Measurements from ENCODE around the gene HLA-DQA1. TPM values are rescaled to one million over a fixed set of nuclear protein-coding genes. Genes with fewer than 3 reads are reported as not detected.

HLA-DQA1 gene
- total RNA-seq, 1 experiment from 2014 or later, result not detected

DNA sequence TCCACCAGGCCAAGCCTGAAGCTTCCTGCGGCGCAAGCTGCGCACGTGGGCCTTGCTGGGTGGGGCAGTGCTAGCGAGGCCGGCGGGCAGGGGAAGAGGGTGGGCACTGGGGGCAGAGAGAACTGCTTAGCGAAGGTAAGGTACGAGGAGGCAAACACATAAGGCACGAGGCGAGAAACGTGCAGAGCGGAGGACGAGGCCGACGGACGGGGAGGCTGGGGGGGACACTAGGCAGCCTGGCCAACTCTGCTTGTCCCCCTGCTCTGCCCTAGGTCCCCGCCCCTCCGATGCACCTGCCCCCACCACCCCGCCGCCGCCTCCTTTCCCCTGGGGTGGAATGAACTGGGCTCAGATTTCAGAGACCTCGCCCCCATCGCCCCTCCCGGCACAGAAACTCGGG, 27.1 kb downstream of the HLA-DQA1 start:
- Histone ChIP-seq H3K4me3 (ENCODE audit: low read depth, low read length) (no peak overlapping the region), H3K36me3 (ENCODE audit: control insufficient read depth, insufficient read depth, low read length) (no peaks in the 10 kb centered on the region), H3K9me3 (no peaks in the 10 kb centered on the region), H3K27me3 (replicated peaks; ENCODE audit: control insufficient read depth, insufficient read depth, low read length) (no peaks in the 10 kb centered on the region), H3K4me1 (no peaks in the 10 kb centered on the region)
- Mint-ChIP-seq H3K4me1 (ENCODE audit: low read depth, unreplicated experiment) (no peaks in the 10 kb centered on the region), H3K27ac (ENCODE audit: unreplicated experiment) (no peak overlapping the region), H3K36me3 (ENCODE audit: insufficient read depth, unreplicated experiment) (no peaks in the 10 kb centered on the region), H3K9me3 (ENCODE audit: unreplicated experiment) (no peaks in the 10 kb centered on the region), H3K4me3 (ENCODE audit: unreplicated experiment) (no peak overlapping the region), H3K27me3 (ENCODE audit: insufficient read depth, unreplicated experiment) (peaks cover 6% of the 10 kb centered on the region)
- POLR2A ChIA-PET, result no interaction called here
- no TSS peak for BruUV-seq (replicated peaks)
- intact Hi-C loops (cut with micrococcal nuclease; ENCODE audit: unreplicated experiment), result no loop called here
- CTCF ChIA-PET, result no interaction called here
- TF ChIP-seq, protein P1, sequence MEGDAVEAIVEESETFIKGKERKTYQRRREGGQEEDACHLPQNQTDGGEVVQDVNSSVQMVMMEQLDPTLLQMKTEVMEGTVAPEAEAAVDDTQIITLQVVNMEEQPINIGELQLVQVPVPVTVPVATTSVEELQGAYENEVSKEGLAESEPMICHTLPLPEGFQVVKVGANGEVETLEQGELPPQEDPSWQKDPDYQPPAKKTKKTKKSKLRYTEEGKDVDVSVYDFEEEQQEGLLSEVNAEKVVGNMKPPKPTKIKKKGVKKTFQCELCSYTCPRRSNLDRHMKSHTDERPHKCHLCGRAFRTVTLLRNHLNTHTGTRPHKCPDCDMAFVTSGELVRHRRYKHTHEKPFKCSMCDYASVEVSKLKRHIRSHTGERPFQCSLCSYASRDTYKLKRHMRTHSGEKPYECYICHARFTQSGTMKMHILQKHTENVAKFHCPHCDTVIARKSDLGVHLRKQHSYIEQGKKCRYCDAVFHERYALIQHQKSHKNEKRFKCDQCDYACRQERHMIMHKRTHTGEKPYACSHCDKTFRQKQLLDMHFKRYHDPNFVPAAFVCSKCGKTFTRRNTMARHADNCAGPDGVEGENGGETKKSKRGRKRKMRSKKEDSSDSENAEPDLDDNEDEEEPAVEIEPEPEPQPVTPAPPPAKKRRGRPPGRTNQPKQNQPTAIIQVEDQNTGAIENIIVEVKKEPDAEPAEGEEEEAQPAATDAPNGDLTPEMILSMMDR (IDR thresholded peaks at IDR 0.05; ENCODE audit: insufficient read depth in 1 of 2, low read depth in 1 of 2, low read length in 1 of 2, severe bottlenecking in 1 of 2, unreplicated experiment in 1 of 2), result no peak
- no peak for DNase-seq

DNA sequence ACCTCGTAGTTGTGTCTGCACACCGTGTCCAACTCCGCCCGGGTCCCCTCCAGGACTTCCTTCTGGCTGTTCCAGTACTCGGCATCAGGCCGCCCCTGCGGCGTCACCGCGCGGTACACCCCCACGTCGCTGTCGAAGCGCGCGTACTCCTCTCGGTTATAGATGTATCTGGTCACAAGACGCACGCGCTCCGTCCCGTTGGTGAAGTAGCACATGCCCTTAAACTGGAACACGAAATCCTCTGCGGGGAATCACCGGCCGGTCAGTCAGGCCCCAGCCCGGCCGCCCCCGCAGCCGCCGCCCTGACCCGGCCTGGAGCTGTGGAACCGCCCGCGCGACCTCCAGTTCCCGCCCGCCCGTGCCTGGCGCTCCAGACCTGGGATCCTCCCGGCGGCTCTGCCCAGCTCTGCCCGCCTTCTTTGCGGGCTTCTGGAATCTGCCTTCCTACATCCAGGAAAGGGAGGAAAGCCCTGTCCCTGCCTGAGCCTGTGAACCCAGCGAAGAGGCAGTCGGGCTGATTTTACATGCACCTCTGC, 27.7 kb downstream of the HLA-DQA1 start:
- no peaks in the 10 kb centered on the region for H3K4me1 ChIP-seq
- BruUV-seq (replicated peaks), result no TSS peak
- ChIA-PET POLR2A (no interaction called here), CTCF (no interaction called here)
- H3K4me3 ChIP-seq (ENCODE audit: low read depth, low read length), result no peak overlapping the region
- Mint-ChIP-seq H3K4me1 (ENCODE audit: low read depth, unreplicated experiment) (no peaks in the 10 kb centered on the region), H3K36me3 (ENCODE audit: insufficient read depth, unreplicated experiment) (no peaks in the 10 kb centered on the region), H3K4me3 (ENCODE audit: unreplicated experiment) (no peak overlapping the region), H3K27me3 (ENCODE audit: insufficient read depth, unreplicated experiment) (peaks cover 6% of the 10 kb centered on the region), H3K27ac (ENCODE audit: unreplicated experiment) (no peak overlapping the region), H3K9me3 (ENCODE audit: unreplicated experiment) (no peaks in the 10 kb centered on the region)
- intact Hi-C loops (cut with micrococcal nuclease; ENCODE audit: unreplicated experiment), result loop anchor here (5.0 kb wide), 1 partner anchor 37 kb away; no protein-coding TSS in a partner anchor
- no peaks in the 10 kb centered on the region for H3K36me3 ChIP-seq (ENCODE audit: control insufficient read depth, insufficient read depth, low read length)
- TF ChIP-seq, protein P1 (IDR thresholded peaks at IDR 0.05; ENCODE audit: insufficient read depth in 1 of 2, low read depth in 1 of 2, low read length in 1 of 2, severe bottlenecking in 1 of 2, unreplicated experiment in 1 of 2), result no peak
- no peaks in the 10 kb centered on the region for H3K9me3 ChIP-seq
- no peak for DNase-seq
- H3K27me3 ChIP-seq (replicated peaks; ENCODE audit: control insufficient read depth, insufficient read depth, low read length), result no peaks in the 10 kb centered on the region

DNA sequence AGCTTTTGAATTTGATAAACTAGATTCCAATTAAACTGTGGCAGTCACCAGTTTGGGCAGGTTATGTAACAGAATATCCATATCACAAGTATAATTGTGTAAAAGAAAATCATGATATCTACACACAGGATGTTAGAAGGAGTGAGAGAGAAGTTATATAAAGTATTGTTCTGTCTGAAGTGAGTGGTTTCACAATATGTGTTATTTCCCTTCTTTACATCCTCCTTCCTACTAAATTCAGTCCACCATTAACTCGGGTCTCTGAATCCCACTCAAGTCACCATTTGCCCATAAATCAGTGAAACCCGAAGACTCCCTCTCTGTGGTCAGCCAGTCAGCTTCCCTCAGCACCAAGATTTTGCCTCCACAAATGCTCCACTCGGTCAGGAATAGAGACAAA, 28.5 kb downstream of the HLA-DQA1 start:
- intact Hi-C loops (cut with micrococcal nuclease; ENCODE audit: unreplicated experiment), result loop anchor here (5.0 kb wide), 1 partner anchor 37 kb away; no protein-coding TSS in a partner anchor
- peaks cover 11% of the 10 kb centered on the region for H3K27me3 Mint-ChIP-seq (ENCODE audit: insufficient read depth, unreplicated experiment)
- Histone ChIP-seq H3K4me1 (no peaks in the 10 kb centered on the region), H3K27me3 (replicated peaks; ENCODE audit: control insufficient read depth, insufficient read depth, low read length) (no peaks in the 10 kb centered on the region), H3K4me3 (ENCODE audit: low read depth, low read length) (no peak overlapping the region), H3K36me3 (ENCODE audit: control insufficient read depth, insufficient read depth, low read length) (no peaks in the 10 kb centered on the region), H3K9me3 (no peaks in the 10 kb centered on the region)
- no peaks in the 10 kb centered on the region for H3K4me1 Mint-ChIP-seq (ENCODE audit: low read depth, unreplicated experiment)
- H3K4me3 Mint-ChIP-seq (ENCODE audit: unreplicated experiment), result no peak overlapping the region
- TF ChIP-seq, protein P1 (IDR thresholded peaks at IDR 0.05; ENCODE audit: insufficient read depth in 1 of 2, low read depth in 1 of 2, low read length in 1 of 2, severe bottlenecking in 1 of 2, unreplicated experiment in 1 of 2), result no peak
- ChIA-PET POLR2A (no interaction called here), CTCF (no interaction called here)
- no peak overlapping the region for H3K27ac Mint-ChIP-seq (ENCODE audit: unreplicated experiment)
- no peaks in the 10 kb centered on the region for H3K9me3 Mint-ChIP-seq (ENCODE audit: unreplicated experiment)
- no peak for DNase-seq
- no TSS peak for BruUV-seq (replicated peaks)
- no peaks in the 10 kb centered on the region for H3K36me3 Mint-ChIP-seq (ENCODE audit: insufficient read depth, unreplicated experiment)

Data from Caco-2 (cell line).